Choroid plexus epithelial cell (primary cell): Measurements from ENCODE around the gene PBRM1.

Source experiments
- DNase-seq: peaks from one replicate; pipeline ENCODE4 v3.0.0-alpha.2; 2010; ENCODE audit warnings: low read depth
- H3K4me3 ChIP-seq: 2 replicates; pipeline ENCODE4 v1.5.1; 2011; ENCODE audit warnings: low read depth, mild to moderate bottlenecking, control low read depth, low read length, moderate library complexity
- TF ChIP-seq, protein P1 (sequence below): conservative IDR thresholded peaks from 2 replicates; pipeline ENCODE4 v1.5.1; 2011; ENCODE audit warnings: low read depth, mild to moderate bottlenecking, control low read depth, inconsistent platforms, low read length, moderate library complexity

The PBRM1 gene

DNA sequence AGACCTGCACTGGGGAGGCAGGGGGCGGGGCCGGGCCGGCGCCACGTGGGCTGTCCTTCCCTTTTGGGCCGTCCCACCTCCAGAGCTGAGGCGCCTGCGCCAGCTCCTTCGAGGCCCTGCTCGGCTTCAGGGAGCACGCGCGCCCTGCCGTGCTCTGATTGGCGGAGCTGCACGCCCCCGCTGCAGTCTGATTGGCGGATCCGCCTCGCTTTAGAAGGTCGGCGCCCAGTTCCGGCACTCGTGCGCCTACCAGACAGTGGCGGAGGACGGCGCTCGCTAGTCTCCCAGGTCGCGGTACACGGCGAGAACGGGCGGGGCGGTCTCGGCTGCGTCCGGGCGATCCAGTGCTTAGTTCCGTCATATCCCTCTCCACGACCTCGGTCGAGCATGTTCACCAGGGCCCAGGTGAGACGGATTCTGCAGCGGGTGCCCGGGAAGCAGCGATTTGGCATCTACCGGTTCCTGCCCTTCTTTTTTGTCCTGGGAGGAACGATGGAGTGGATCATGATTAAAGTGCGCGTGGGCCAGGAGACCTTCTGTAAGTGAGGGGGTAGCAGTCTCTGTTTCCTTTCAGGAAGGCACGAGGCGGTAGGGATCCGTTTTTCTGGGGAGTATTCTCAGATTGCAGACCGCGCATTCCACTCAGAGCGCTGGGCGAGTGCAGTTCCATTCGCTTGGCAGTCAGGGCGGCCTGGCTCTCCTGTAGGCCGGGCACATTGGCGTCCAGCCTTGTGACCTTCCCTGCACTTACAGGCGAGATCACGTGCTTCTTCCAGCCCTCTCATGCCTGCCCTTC is 149.1 kb downstream of the PBRM1 start, which contains the start of gene UQCC5:
Gene UQCC5, plus strand, starts transcription at position 237 of the 796 bp plus-strand sequence. Its CDS starts 151 bp downstream, at position 388.
- DNase-seq, result peak; percentile 99
- peak within 1 kb of the TSS; percentile 90 for H3K4me3 ChIP-seq
- TF ChIP-seq, protein P1, sequence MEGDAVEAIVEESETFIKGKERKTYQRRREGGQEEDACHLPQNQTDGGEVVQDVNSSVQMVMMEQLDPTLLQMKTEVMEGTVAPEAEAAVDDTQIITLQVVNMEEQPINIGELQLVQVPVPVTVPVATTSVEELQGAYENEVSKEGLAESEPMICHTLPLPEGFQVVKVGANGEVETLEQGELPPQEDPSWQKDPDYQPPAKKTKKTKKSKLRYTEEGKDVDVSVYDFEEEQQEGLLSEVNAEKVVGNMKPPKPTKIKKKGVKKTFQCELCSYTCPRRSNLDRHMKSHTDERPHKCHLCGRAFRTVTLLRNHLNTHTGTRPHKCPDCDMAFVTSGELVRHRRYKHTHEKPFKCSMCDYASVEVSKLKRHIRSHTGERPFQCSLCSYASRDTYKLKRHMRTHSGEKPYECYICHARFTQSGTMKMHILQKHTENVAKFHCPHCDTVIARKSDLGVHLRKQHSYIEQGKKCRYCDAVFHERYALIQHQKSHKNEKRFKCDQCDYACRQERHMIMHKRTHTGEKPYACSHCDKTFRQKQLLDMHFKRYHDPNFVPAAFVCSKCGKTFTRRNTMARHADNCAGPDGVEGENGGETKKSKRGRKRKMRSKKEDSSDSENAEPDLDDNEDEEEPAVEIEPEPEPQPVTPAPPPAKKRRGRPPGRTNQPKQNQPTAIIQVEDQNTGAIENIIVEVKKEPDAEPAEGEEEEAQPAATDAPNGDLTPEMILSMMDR, result no peak

DNA sequence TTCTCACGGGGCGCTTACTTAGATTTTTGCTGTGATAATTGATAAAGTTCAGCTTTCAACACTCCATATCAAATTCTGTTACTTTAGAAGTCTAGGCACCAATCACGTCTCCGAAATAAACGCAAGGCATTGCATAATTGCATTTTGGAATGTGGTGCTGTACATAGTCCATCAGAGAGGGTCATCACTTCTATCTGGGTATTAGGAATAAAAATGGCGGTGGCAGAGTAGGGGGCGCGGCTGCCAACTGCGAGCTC is 149.7 kb downstream of the PBRM1 start:
- peak overlapping the region; percentile 47 for H3K4me3 ChIP-seq
- no peak for DNase-seq
- TF ChIP-seq, protein P1, result no peak

DNA sequence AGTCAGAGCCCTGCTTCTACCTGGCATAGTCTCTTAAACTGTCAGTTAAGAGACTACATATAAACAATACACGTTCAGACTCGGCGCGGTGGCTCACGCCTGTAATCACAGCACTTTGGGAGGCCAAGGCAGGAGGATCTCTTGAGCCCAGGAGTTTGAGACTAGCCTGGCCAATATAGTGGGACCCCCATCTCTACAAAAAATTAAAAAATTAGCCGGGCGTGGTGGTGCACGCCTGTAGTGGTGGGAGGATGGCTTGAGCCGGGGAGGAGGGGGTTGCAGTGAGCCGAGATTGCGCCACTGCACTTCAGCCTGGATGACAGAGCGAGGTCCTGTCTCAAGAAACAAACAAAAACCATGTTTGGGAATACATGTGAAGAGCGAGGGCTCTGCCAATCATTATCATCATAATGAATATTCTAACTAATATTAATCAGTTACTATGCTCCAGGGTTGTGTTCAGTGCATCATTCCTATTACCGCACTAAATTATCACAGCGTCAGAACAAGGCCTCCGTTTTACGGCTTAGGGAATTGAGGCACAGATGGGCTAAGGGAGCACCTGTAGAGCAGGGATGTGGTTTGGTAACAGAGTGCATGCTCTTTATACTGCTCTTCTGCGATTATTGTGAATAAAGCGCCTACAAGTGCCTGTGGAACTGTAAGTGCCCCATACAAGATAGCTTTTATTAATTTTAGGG is 150.2 kb downstream of the PBRM1 start:
- no peak overlapping the region for H3K4me3 ChIP-seq
- TF ChIP-seq, protein P1, result no peak
- DNase-seq, result no peak

DNA sequence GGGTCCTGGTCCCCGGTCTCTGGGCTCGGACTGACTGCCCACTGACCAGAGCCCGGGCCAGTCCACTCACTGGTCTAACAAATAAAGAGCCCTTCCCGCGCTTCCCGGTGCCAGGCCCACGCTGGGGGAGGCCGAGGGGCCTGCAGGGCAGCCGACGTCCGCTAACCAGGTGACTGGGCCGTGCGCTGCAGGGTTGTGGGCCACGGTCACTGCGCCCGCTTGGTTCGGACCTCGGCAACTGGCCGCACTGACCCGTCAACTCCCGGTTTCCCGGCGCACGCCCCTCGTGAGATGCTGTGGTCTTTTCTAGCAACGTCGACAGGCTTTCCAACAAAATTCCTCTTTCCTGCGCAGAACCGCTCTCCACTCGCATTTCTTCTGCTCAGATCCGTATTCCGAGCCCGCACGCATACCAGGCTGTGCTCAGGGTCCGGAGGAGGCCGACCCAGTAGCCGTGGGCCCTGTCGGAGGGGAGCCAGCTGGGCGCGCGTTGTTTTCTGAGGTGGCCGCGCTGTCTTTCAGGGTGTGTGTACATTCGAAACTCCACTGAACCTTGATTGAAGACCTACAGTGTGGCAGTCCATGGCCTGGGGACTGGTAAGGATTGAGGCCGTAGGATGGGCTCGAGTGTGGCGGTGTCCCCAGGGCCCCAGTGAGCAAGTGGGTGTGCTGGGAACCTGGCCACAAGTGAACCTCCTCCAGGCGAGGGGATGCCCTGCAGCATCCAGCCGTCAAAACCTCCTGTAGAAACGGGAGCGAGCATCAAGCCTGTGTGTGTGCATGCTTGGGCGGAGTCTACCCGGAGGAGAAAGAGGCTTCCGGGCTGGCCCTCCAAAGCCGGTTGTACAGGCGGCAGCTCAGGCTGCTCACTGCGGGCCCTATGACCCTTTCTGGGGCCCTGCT is 151.2 kb downstream of the PBRM1 start:
- peak overlapping the region; percentile 73 for H3K4me3 ChIP-seq
- DNase-seq, result peak; percentile 46
- TF ChIP-seq, protein P1, result no peak

DNA sequence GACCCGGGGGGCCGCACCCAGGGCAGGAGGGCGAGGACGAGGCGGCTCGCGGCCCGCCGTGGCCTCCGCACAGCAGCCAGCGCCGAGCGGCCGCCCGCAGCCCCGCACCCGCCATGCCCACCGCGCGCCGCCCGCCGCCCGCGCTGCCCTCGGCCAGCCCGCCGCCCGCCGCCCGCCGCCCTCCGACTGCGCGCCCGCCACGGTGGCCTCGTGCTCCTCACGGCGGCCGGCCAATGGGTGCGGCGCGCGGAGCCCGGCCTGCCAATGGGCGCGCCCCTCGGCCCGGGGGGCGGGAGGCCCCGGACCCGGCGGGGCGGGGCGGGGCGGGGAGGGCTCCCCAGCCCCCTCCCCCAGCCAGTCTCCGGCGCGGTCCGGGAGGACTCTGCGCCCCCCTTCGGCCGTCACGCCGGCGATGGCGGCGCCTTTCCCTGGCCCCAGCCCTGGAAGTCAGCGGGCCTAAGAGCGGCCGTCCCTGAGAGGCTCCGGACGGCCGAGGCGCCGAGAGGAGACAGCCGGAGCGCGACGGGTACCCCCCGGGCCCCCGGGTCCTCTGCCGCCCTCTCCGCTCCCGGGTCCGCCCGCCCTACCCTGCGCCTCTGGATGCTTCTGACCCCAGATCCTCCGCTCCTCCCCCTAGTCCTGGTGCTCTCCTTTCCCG is 152.0 kb downstream of the PBRM1 start, which contains the start of gene NT5DC2:
Gene NT5DC2, minus strand, starts transcription at position 235 of the 658 bp plus-strand sequence. Its CDS starts 120 bp downstream, at position 115.
- TF ChIP-seq, protein P1, result no peak
- H3K4me3 ChIP-seq, result peak within 1 kb of the TSS; percentile 73
- peak; percentile 59 for DNase-seq
